HepG2 (cell line): ENCODE data around the gene GPR183. TPM values are rescaled to one million over a fixed set of nuclear protein-coding genes. Genes with fewer than 3 reads are reported as not detected.

ENCODE experiments used
- ATAC-seq: fragments of 200-7000 bp; cut with Tn5 transposase; 3 replicates; pipeline ENCODE4 v1.9.1; 2020; ENCODE audit warnings: mild to moderate bottlenecking, moderate library complexity
- BruUV-seq: library from RNA; stranded (reverse); fragments of 400-500 nt; replicated peaks from 2 replicates; lab custom pipeline; 2021; lab: Mats Ljungman, UMichigan
- CTCF ChIA-PET: fragments of 300-600 bp; formaldehyde crosslinking; extraction: SDS; loops from one replicate; lab custom pipeline; 2021; ENCODE audit warnings: low total read pairs, inconsistent platforms, low intra/inter-chr PET ratio; lab: Yijun Ruan, JAX
- POLR2A ChIA-PET: fragments of 350-600 bp; sonication (Branson Sonifier 250); formaldehyde crosslinking; loops from one replicate; lab custom pipeline; 2020; ENCODE audit warnings: antibody characterized with exemption, inconsistent platforms; lab: Yijun Ruan, JAX
- DNase-seq: peaks from one replicate; pipeline ENCODE4 v3.0.0-alpha.2; 2015; ENCODE audit warnings: low spot score
- FAIRE-seq: peaks from 3 replicates; lab custom pipeline; 2011; peaks lifted over from hg19 to GRCh38; lab: Jason Lieb, UNC
- H2AFZ ChIP-seq: one replicate; pipeline ENCODE4 v1.6.1; 2011; ENCODE audit warnings: low read length, inconsistent platforms
- H3K27ac ChIP-seq: fragments of 300-600 bp; 3 replicates; pipeline ENCODE4 v1.8.0; 2011; ENCODE audit warnings: mixed run types, mild to moderate bottlenecking, mixed read lengths, low read length, inconsistent platforms; ENCODE audit not compliant: insufficient read depth; ENCODE audit errors: extremely low read length
- H3K27me3 ChIP-seq, 2 experiments: fragments of 200-600 bp in 1 of 2; 2 replicates in 1 of 2; 3 replicates in 1 of 2; pipeline versions ENCODE4 v1.6.0 to v1.8.0; 2011; ENCODE audit warnings: low read length in 2 of 2, mild to moderate bottlenecking in 2 of 2, moderate library complexity in 2 of 2, inconsistent platforms in 1 of 2; ENCODE audit not compliant: insufficient read depth in 2 of 2, control insufficient read depth in 1 of 2
- H3K36me3 ChIP-seq, 2 experiments: fragments of 200-600 bp in 1 of 2; replicated peaks in 1 of 2; 2 replicates in 1 of 2; 3 replicates in 1 of 2; pipeline versions ENCODE4 v1.5.1 to v1.8.0; 2011; ENCODE audit warnings: low read length in 2 of 2, inconsistent platforms in 1 of 2; ENCODE audit not compliant: insufficient read depth in 2 of 2, control insufficient read depth in 1 of 2
- H3K4me1 ChIP-seq: 2 replicates; pipeline ENCODE4 v1.5.1; 2012; ENCODE audit warnings: low read length, inconsistent platforms; ENCODE audit not compliant: insufficient read depth
- H3K4me2 ChIP-seq: 2 replicates; pipeline ENCODE4 v1.6.0; 2011; ENCODE audit warnings: low read depth, low read length, inconsistent platforms
- H3K4me3 ChIP-seq, 3 experiments: fragments of 200-600 bp in 1 of 3; sonication (generic), shearing (Covaris generic) in 1 of 3; replicated peaks in 1 of 3; 2 replicates each; pipeline ENCODE4 v1.5.1; 2011 to 2016; ENCODE audit warnings: low read length in 3 of 3, inconsistent platforms in 2 of 3, low read depth in 2 of 3, mild to moderate bottlenecking in 2 of 3, control low read depth in 1 of 3, mixed read lengths in 1 of 3; ENCODE audit not compliant: insufficient read depth in 1 of 3
- H3K79me2 ChIP-seq: one replicate; pipeline ENCODE4 v1.6.1; 2011; ENCODE audit warnings: low read length, inconsistent platforms; ENCODE audit not compliant: insufficient read depth
- H3K9ac ChIP-seq: 2 replicates; pipeline ENCODE4 v1.6.0; 2011; ENCODE audit warnings: mild to moderate bottlenecking, low read depth, low read length, inconsistent platforms; ENCODE audit not compliant: insufficient read depth
- H3K9me3 ChIP-seq: 2 replicates; pipeline ENCODE4 v1.5.1; 2012; ENCODE audit warnings: mild to moderate bottlenecking, low read length
- H4K20me1 ChIP-seq: 2 replicates; pipeline ENCODE4 v1.6.0; 2011; ENCODE audit warnings: inconsistent platforms, mild to moderate bottlenecking, low read length, moderate library complexity; ENCODE audit not compliant: insufficient read depth
- CBX1 ChIP-seq: IDR thresholded peaks from one replicate; pipeline ENCODE4 v1.6.1; 2016; ENCODE audit warnings: antibody characterized with exemption, low read depth
- DMAP1 ChIP-seq: IDR thresholded peaks from 2 replicates; pipeline ENCODE4 v1.6.1; 2016
- IKZF1 ChIP-seq: fragments of 450-650 bp; IDR thresholded peaks from 2 replicates; pipeline ENCODE4 v1.7.1; 2016
- ZBTB8A ChIP-seq: sonication (generic); formaldehyde crosslinking; IDR thresholded peaks from 2 replicates; pipeline ENCODE4 v1.4.0; 2020; ENCODE audit warnings: mild to moderate bottlenecking, low read depth, missing genetic modification reagents, borderline replicate concordance
- ZMYM2 ChIP-seq: sonication (generic); formaldehyde crosslinking; IDR thresholded peaks from 2 replicates; pipeline ENCODE4 v1.8.0; 2022; ENCODE audit warnings: mild to moderate bottlenecking, missing genetic modification reagents
- ZNF180 ChIP-seq: sonication (generic); formaldehyde crosslinking; IDR thresholded peaks from 2 replicates; pipeline ENCODE4 v1.4.0; 2020; ENCODE audit warnings: low read depth, missing genetic modification reagents, borderline replicate concordance
- ZNF274 ChIP-seq: sonication (generic); formaldehyde crosslinking; IDR thresholded peaks from 2 replicates; pipeline ENCODE4 v1.5.1; 2020; ENCODE audit warnings: mild to moderate bottlenecking, missing genetic modification reagents
- ZNF333 ChIP-seq: sonication (generic); formaldehyde crosslinking; IDR thresholded peaks from 2 replicates; pipeline ENCODE4 v1.4.0; 2020; ENCODE audit warnings: mild to moderate bottlenecking, missing genetic modification reagents, borderline replicate concordance
- ZNF543 ChIP-seq: sonication (generic); formaldehyde crosslinking; IDR thresholded peaks from 2 replicates; pipeline ENCODE4 v1.4.0; 2020; ENCODE audit warnings: mild to moderate bottlenecking, missing genetic modification reagents
- ZNF567 ChIP-seq: sonication (generic); formaldehyde crosslinking; IDR thresholded peaks from 2 replicates; pipeline ENCODE4 v1.8.1; 2023; ENCODE audit warnings: mild to moderate bottlenecking, missing genetic modification reagents, borderline replicate concordance
- ZNF749 ChIP-seq: sonication (generic); formaldehyde crosslinking; IDR thresholded peaks from 2 replicates; pipeline ENCODE4 v1.8.0; 2022; ENCODE audit warnings: mild to moderate bottlenecking, missing genetic modification reagents, moderate library complexity, borderline replicate concordance
- WGBS: methylation state at CpG from one replicate; pipeline ENCODE4 v1.1.6; 2017; ENCODE audit warnings: low lambda C conversion rate; 5-methylcytosine and 5-hydroxymethylcytosine counted together
- in situ Hi-C: cut with HindIII; loops from 2 replicates; pipeline ENCODE4 v1.10.0; 2017; ENCODE audit warnings: low pct_unique_long_range_greater_than_20kb; ENCODE audit not compliant: extremely low pct_ligation_motif_present
- intact Hi-C: fragments of 100-400 bp; cut with micrococcal nuclease; formaldehyde crosslinking; loops from one replicate; pipeline ENCODE4 v1.10.0; 2022; ENCODE audit not compliant: unreplicated experiment
- polyA plus RNA-seq, 8 experiments: library from polyadenylated mRNA; depleted of rRNA in 3 of 8; stranded (reverse) in 7 of 8; unstranded in 1 of 8; fragments of >200 nt; fragmentation: Illumina TruSeq in 4 of 8; extraction: Trizol in 4 of 8; gene quantifications; 2 replicates each; pipeline versions ENCODE4 v1.2.1 to v1.2.3, GENCODE V29; 2011 to 2016; ENCODE audit warnings: low read depth in 4 of 8, missing spikeins in 1 of 8, mixed read lengths in 1 of 8; ENCODE audit not compliant: insufficient read depth in 1 of 8
- total RNA-seq, 5 experiments: library from RNA; depleted of rRNA; stranded (reverse); fragments of >200 nt; fragmentation: Illumina TruSeq; extraction: Trizol; gene quantifications; 2 replicates each; pipeline ENCODE4 v1.2.3, GENCODE V29; 2016; ENCODE audit warnings: low read depth in 1 of 5
- TF ChIP-seq, protein P1 (sequence below), 2 experiments: fragments of 450-650 bp in 1 of 2; sonication (generic) in 1 of 2; formaldehyde crosslinking; IDR thresholded peaks; 2 replicates each; pipeline versions ENCODE4 v1.5.0 to v1.8.0; 2020 to 2022; ENCODE audit warnings: mild to moderate bottlenecking in 1 of 2, missing genetic modification reagents in 1 of 2
- TF ChIP-seq, protein P2 (sequence below): sonication (generic); formaldehyde crosslinking; IDR thresholded peaks from 2 replicates; pipeline ENCODE4 v1.4.0; 2020; ENCODE audit warnings: missing genetic modification reagents
- TF ChIP-seq, protein P3 (sequence below): sonication (generic); formaldehyde crosslinking; IDR thresholded peaks from 2 replicates; pipeline ENCODE4 v1.4.0; 2020; ENCODE audit warnings: mild to moderate bottlenecking, missing genetic modification reagents, borderline replicate concordance

GPR183 gene
- total and polyA plus RNA-seq, 2 of the 13 experiments (the other 11 are each of a cell fraction or from before 2014, with no cell fraction given) = not detected

DNA sequence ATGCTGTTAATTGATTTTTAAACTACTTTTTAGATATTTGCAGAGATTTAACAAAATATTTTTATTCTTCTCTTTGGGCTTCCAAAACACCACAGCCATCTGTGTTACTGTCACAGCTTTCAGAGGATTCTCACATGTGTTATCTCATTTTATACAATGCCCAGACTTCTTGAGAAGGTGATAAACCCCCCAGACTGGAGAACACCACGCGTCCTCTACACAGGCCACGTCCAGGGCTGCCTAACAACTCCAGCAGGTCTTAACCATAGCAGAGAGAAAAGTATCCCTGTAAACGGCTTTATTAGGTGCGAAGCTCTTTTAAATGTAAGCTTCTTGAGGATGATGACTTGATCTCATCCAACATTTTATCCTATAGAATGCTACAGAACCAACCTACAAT lies 2.0 kb downstream of the GPR183 start:
- Histone ChIP-seq H3K4me3 (no peak overlapping the region), H3K9ac (no peak overlapping the region), H2AFZ (no peak overlapping the region), H3K9me3 (no peaks in the 10 kb centered on the region)
- in situ Hi-C loops = no loop called here
- FAIRE-seq = no peak
- TF ChIP-seq ZMYM2 (CRISPR knock-in tag) (no peak), ZNF543 (CRISPR knock-in tag) (no peak)
- TF ChIP-seq, protein P1, sequence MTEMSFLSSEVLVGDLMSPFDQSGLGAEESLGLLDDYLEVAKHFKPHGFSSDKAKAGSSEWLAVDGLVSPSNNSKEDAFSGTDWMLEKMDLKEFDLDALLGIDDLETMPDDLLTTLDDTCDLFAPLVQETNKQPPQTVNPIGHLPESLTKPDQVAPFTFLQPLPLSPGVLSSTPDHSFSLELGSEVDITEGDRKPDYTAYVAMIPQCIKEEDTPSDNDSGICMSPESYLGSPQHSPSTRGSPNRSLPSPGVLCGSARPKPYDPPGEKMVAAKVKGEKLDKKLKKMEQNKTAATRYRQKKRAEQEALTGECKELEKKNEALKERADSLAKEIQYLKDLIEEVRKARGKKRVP (CRISPR knock-in tag; IDR thresholded peaks at IDR 0.05) = no peak
- TF ChIP-seq, all 625 proteins: peak for 0
- Histone ChIP-seq H4K20me1 (no peaks in the 10 kb centered on the region), H3K27me3 (no peaks in the 10 kb centered on the region), H3K4me1 (no peaks in the 10 kb centered on the region), H3K4me2 (no peak overlapping the region), H3K27ac (no peak overlapping the region), H3K36me3 (peaks cover 2 to 11% of the 10 kb centered on the region in 2 experiments; a peak in 4 of 5 replicates), H3K79me2 (no peaks in the 10 kb centered on the region)
- POLR2A ChIA-PET = no interaction called here
- CTCF ChIA-PET = no interaction called here
- no peak for ATAC-seq
- no peak for DNase-seq
- BruUV-seq = no TSS peak
- 85% methylated on average over 5 of the region's 5 CpGs for WGBS
- intact Hi-C loops = no loop called here

DNA sequence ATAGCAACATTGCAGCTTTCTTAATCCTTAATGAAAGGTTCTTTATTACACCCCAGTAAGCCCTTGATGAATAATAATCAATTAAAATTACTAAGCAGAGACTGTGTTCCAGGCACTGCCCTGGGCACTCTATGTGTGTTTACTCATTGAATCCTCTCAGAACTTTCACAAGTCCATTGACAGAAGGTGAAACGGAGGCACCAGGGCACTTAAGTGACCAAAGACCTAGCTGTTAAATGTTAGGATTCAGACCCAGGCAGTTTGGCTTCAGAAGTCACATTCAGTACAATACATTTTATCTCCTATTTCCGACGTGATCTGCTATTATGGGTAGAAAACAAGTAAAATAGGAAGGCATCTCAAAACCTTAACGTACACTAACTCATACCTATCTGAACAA lies 2.7 kb downstream of the GPR183 start:
- POLR2A ChIA-PET = no interaction called here
- BruUV-seq = no TSS peak
- WGBS = 93% methylated on average over 4 of the region's 4 CpGs
- TF ChIP-seq ZNF749 (CRISPR knock-in tag) (no peak), ZNF333 (no peak), ZNF180 (CRISPR knock-in tag) (no peak), ZNF274 (CRISPR knock-in tag) (no peak), CBX1 (no peak), ZNF567 (CRISPR knock-in tag) (no peak), ZBTB8A (CRISPR knock-in tag) (no peak), IKZF1 (no peak), DMAP1 (CRISPR knock-in tag) (no peak)
- TF ChIP-seq, protein P2, sequence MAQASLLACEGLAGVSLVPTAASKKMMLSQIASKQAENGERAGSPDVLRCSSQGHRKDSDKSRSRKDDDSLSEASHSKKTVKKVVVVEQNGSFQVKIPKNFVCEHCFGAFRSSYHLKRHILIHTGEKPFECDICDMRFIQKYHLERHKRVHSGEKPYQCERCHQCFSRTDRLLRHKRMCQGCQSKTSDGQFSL (CRISPR knock-in tag) = no peak
- TF ChIP-seq, protein P3, sequence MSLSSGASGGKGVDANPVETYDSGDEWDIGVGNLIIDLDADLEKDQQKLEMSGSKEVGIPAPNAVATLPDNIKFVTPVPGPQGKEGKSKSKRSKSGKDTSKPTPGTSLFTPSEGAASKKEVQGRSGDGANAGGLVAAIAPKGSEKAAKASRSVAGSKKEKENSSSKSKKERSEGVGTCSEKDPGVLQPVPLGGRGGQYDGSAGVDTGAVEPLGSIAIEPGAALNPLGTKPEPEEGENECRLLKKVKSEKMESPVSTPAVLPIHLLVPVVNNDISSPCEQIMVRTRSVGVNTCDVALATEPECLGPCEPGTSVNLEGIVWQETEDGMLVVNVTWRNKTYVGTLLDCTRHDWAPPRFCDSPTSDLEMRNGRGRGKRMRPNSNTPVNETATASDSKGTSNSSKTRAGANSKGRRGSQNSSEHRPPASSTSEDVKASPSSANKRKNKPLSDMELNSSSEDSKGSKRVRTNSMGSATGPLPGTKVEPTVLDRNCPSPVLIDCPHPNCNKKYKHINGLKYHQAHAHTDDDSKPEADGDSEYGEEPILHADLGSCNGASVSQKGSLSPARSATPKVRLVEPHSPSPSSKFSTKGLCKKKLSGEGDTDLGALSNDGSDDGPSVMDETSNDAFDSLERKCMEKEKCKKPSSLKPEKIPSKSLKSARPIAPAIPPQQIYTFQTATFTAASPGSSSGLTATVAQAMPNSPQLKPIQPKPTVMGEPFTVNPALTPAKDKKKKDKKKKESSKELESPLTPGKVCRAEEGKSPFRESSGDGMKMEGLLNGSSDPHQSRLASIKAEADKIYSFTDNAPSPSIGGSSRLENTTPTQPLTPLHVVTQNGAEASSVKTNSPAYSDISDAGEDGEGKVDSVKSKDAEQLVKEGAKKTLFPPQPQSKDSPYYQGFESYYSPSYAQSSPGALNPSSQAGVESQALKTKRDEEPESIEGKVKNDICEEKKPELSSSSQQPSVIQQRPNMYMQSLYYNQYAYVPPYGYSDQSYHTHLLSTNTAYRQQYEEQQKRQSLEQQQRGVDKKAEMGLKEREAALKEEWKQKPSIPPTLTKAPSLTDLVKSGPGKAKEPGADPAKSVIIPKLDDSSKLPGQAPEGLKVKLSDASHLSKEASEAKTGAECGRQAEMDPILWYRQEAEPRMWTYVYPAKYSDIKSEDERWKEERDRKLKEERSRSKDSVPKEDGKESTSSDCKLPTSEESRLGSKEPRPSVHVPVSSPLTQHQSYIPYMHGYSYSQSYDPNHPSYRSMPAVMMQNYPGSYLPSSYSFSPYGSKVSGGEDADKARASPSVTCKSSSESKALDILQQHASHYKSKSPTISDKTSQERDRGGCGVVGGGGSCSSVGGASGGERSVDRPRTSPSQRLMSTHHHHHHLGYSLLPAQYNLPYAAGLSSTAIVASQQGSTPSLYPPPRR (CRISPR knock-in tag) = no peak

More for the DNA sequence above, 2.7 kb downstream of the GPR183 start:
- DNase-seq (no peak), FAIRE-seq (no peak), ATAC-seq (no peak)
- intact Hi-C loops = no loop called here
- in situ Hi-C loops = no loop called here
- CTCF ChIA-PET = no interaction called here
- Histone ChIP-seq H3K4me3 (no peak overlapping the region), H3K79me2 (no peaks in the 10 kb centered on the region), H3K9ac (no peak overlapping the region), H2AFZ (no peak overlapping the region), H3K27ac (no peak overlapping the region), H3K4me1 (no peaks in the 10 kb centered on the region), H3K27me3 (no peaks in the 10 kb centered on the region), H3K36me3 (peaks cover 2 to 11% of the 10 kb centered on the region in 2 experiments; a peak in 4 of 5 replicates), H3K4me2 (no peak overlapping the region), H4K20me1 (no peaks in the 10 kb centered on the region), H3K9me3 (no peaks in the 10 kb centered on the region)
